Cardiac fibroblast (primary cell): ENCODE data around the gene RELT.
"Not testable (repeated sequence)": the region's sequence is repeated elsewhere in the genome, so short reads cannot be mapped to it uniquely, and the experiment has no call there.

Experiments
- DNase-seq, 2 donors: peaks; one replicate each; pipeline versions ENCODE4 v3.0.0 to v3.0.0-alpha.2; 2010; ENCODE audit warnings: low read depth in 2 of 2
- H3K4me3 ChIP-seq, 2 donors: replicated peaks in 1 of 2; 1 replicate in 1 of 2; 2 replicates in 1 of 2; pipeline ENCODE4 v1.5.1; 2011; ENCODE audit warnings: low read depth in 2 of 2, low read length in 2 of 2, mild to moderate bottlenecking in 2 of 2, moderate library complexity in 1 of 2
- CTCF ChIP-seq: IDR thresholded peaks from one replicate; pipeline ENCODE4 v1.5.1; 2011; ENCODE audit warnings: low read depth, mild to moderate bottlenecking, low read length, inconsistent platforms

RELT gene

DNA sequence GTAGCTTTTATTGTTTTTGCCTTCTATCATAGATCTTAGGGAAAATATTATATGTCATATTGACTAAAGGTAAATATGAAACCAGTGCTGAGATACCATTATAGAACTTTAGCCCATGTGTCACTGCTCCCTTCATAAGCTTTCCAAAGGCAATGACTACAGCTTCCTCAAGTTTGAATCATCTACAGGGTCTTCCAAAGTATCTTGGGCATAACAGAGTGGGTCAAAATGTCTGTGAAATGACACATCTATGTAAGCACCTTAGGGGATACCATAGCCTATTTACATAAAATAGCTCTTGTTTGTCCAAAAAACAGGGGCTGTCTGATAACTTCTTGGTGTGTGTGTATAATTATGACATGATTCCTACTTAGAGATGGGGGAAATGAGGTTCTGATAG lies 52.5 kb downstream of the RELT start:
- H3K4me3 ChIP-seq: no peak overlapping the region
- TF ChIP-seq CTCF: no peak
- peak in 1 of 2 donors; percentile 40 for DNase-seq

DNA sequence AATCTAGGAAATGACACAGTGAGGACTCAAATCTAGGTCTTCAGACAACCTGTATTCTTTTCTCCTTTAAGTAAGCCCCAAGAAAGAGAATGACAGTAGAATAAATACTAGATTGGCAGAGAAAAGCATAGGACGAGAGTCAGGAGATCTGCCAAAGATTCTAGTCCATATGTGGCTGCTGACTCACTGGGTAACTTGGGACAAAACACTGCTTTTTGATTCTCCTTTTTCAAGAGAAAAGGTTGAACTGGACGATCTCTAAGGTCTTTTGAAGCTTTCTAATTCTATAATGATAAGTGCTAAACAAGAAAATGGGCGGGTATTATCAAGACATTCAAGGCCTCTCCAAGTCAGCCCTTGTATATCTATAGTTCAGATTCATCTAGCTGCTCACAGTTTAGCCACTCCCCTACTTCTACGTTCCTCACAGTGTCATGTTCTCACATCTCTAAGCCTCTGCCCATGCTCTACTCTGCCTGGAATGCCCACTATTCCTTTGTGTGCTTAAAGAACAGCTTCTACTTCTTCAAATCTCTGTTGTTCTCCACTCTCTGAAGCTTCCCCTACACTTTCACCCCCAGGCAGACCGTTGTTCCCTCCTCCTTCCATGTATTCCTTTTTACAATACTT lies 53.0 kb downstream of the RELT start:
- no peak overlapping the region for H3K4me3 ChIP-seq
- TF ChIP-seq CTCF: no peak
- DNase-seq: peak; percentile 59 to 60

- no peak overlapping the region for H3K4me3 ChIP-seq
- DNase-seq: no peak
- no peak for TF ChIP-seq CTCF
Measured at GRCh38 chr11:73430326-73430725, 54.1 kb downstream of the RELT start.

- H3K4me3 ChIP-seq: no peak overlapping the region
- DNase-seq: no peak
- no peak for TF ChIP-seq CTCF
Measured at GRCh38 chr11:73431396-73431795, 55.2 kb downstream of the RELT start.

DNA sequence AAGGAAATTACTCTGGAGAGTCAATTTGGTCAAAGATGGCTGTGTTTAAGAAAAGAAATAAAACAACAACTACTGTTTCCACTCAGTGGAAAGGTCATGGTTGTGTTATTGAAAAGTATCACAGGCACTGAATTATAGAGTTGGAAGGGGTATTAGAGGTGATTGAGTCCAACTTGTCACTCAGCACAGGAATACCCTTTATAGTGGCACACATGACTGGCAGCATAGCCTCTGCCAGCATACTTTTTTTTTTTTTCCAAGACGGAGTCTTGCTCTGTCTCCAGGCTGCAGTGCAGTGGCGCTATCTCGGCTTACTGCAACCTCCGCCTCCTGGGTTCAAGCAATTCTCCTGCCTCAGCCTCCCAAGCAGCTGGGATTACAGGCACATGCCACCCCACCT lies 60.7 kb downstream of the RELT start:
- not testable (repeated sequence) for DNase-seq, H3K4me3 ChIP-seq

DNA sequence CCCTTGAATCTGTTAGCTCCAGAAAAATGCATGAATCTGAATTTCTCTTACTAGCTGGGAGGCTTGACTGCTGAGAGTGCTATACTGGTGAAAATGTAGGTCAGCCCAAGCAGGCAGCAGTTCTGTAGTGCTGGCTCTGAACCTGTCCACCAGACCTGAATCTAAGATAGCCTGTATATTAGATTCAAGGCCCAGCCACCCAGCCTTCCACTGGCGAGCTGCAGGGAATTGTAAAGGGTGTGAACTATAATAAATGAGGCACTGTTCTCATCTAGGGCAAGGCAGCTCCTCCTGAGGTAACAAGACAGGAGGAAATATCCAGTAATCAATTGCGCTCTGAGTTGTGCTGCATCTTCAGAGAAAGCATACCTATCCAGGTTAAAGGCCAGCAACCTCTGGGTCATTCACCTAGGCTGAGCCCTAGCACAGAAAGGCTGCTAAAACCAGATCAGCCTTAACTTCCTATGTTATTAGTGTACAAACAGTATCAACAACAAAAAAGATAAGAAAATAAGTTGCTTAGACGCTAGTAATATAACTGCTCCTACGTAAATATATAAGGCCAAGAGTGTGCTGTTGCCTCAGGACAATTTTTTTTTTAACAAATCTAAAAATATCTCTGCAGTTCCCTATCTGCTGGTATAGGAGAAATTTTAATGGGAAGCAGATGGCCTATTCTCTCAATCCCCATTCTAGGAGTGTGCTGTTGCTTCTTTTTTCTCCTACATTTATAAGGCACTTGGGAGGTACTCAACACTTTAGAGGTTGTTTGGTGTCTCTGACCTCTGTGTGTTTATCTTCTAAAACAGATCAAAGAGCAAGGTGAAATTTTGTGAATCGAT lies 63.0 kb downstream of the RELT start:
- H3K4me3 ChIP-seq: no peak overlapping the region
- DNase-seq: peak in 1 of 2 donors; percentile 15
- TF ChIP-seq CTCF: no peak

DNA sequence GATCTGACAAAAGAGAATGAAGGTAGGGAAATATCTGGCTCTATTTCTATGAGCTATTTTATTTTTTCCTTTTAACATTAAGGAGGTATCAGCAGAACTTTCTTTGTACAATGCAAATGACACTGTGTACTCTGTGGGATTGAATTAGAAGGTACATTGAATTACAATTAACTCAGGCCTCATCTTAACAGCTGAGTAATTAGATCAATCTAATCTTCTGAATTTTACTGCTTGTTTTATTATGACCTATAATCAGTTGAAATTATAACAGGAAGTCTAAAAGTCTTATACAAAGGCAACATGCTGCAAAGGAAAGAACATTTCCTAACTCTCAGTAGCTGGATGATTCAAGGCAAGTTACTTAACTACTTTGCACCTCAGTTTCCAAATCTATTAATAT lies 69.8 kb downstream of the RELT start:
- no peak overlapping the region for H3K4me3 ChIP-seq
- DNase-seq: no peak
- no peak for TF ChIP-seq CTCF
